Mammary epithelial cell (primary cell): Measurements from ENCODE around the gene CHAT.

Experiments
- CTCF ChIP-seq, 2 donors: IDR thresholded peaks in 1 of 2; conservative IDR thresholded peaks in 1 of 2; 2 replicates each; pipeline ENCODE4 v1.5.1; 2011 to 2012; ENCODE audit warnings: inconsistent platforms in 2 of 2, low read length in 2 of 2, mild to moderate bottlenecking in 2 of 2, control low read depth in 1 of 2, low read depth in 1 of 2; ENCODE audit not compliant: insufficient read depth in 1 of 2; ENCODE audit errors: extremely low read depth in 1 of 2
- EZH2 ChIP-seq: IDR thresholded peaks from 2 replicates; pipeline ENCODE4 v1.6.1; 2012; ENCODE audit warnings: low read length, inconsistent platforms, borderline replicate concordance

GRCh38 chr10:49664006-49664841 lies 50.4 kb downstream of the CHAT start:
- TF ChIP-seq CTCF (conservative IDR thresholded peaks at IDR 0.05 in 1 of 2, IDR thresholded peaks at IDR 0.05 in 1 of 2; ENCODE audit: extremely low read depth in 1 of 2, insufficient read depth in 1 of 2, low read depth in 1 of 2, low read length in 2 of 2), result no peak
- TF ChIP-seq EZH2, result no peak
